ENCODE results near the gene PIP5K1C.

- TF ChIP-seq CREM (IDR thresholded peaks at IDR 0.05; ENCODE audit: low read depth), result no peak
- no peak for TF ChIP-seq NFIC (IDR thresholded peaks at IDR 0.05; ENCODE audit: low read depth, low read length)
- no peak for TF ChIP-seq RFX5 (IDR thresholded peaks at IDR 0.05; ENCODE audit: low read depth, low read length)
Measured at GRCh38 chr19:3652422-3652821, 47.8 kb downstream of the PIP5K1C start.
